Vagina (tissue), 2 donors: ENCODE data around the gene IFIT3. TPM values are rescaled to one million over a fixed set of nuclear protein-coding genes. Genes with fewer than 3 reads are reported as not detected.

ENCODE experiments used
- DNase-seq, 2 donors: peaks; one replicate each; pipeline ENCODE4 v3.0.0-alpha.2; 2017; ENCODE audit errors: extremely low spot score in 2 of 2
- H3K27ac ChIP-seq: fragments of 200-600 bp; sonication (generic); one replicate; pipeline ENCODE4 v1.5.1; 2019
- H3K27me3 ChIP-seq: fragments of 200-600 bp; sonication (generic); one replicate; pipeline ENCODE4 v1.5.1; 2019
- H3K36me3 ChIP-seq, 2 donors: fragments of 200-600 bp; sonication (generic); one replicate each; pipeline ENCODE4 v1.5.1; 2017 to 2019
- H3K4me1 ChIP-seq: fragments of 200-600 bp; sonication (generic); one replicate; pipeline ENCODE4 v1.5.1; 2019
- H3K4me3 ChIP-seq, 2 donors: fragments of 200-600 bp; sonication (generic); 1 replicate in 1 of 2; 2 replicates in 1 of 2; pipeline ENCODE4 v1.5.1; 2016 to 2019
- H3K9me3 ChIP-seq: fragments of 200-600 bp; sonication (generic); one replicate; pipeline ENCODE4 v1.5.1; 2019
- CTCF ChIP-seq, 3 experiments: fragments of 450-650 bp in 2 of 3; fragments of 200-600 bp in 1 of 3; sonication (generic) in 1 of 3; IDR thresholded peaks; one replicate each; pipeline ENCODE4 v1.5.1; 2017 to 2019; ENCODE audit warnings: antibody characterized with exemption in 3 of 3, mild to moderate bottlenecking in 2 of 3, moderate library complexity in 2 of 3
- POLR2A ChIP-seq, 2 donors: fragments of 450-650 bp; IDR thresholded peaks; one replicate each; pipeline ENCODE4 v1.6.1; 2017; ENCODE audit warnings: antibody characterized with exemption in 2 of 2, mild to moderate bottlenecking in 2 of 2, moderate library complexity in 2 of 2
- POLR2AphosphoS5 ChIP-seq, 2 donors: sonication (generic); formaldehyde crosslinking; IDR thresholded peaks; one replicate each; pipeline ENCODE4 v1.9.0; 2017; ENCODE audit warnings: antibody characterized with exemption in 2 of 2, mild to moderate bottlenecking in 2 of 2, low read depth in 1 of 2; ENCODE audit not compliant: insufficient read depth in 1 of 2
- intact Hi-C: fragments of 100-400 bp; cut with DNase I; formaldehyde crosslinking; loops from one replicate; pipeline ENCODE4 v1.15.1; 2023
- total RNA-seq: library from RNA; depleted of rRNA; stranded (reverse); fragments of >200 nt; gene quantifications from one replicate; pipeline ENCODE4 v1.2.3, GENCODE V29; 2016

IFIT3 gene
- total RNA-seq, 1 donor from 2014 or later, result 6.1 TPM

DNA sequence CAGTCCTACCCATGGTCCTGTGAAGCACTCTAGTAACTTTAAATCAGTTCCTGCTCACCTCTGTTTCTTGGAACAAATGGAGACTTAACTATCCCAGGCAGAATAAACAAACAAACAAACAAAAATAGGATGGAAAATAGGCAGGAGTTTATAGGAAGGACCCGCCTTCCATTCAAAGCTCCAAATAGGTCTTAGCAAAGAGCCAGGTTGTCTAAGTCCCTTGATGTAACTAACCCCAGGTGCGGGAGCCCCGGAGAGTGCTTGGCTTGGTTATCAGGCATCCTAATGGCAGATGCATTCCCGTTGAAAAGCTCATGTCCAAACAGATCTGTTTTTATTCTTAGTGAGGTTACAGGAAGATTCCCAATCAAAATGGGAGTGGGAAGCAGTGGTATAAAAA, 23.8 kb upstream of the IFIT3 start:
- no peak overlapping the region for H3K4me3 ChIP-seq
- H3K27ac ChIP-seq, result no peak overlapping the region
- intact Hi-C loops, result no loop called here
- H3K36me3 ChIP-seq, result peaks cover 0 to 14% of the 10 kb centered on the region in 2 donors
- TF ChIP-seq POLR2A (IDR thresholded peaks at IDR 0.05) (no peak), POLR2AphosphoS5 (IDR thresholded peaks at IDR 0.05; ENCODE audit: insufficient read depth in 1 of 2, low read depth in 1 of 2) (no peak), CTCF (IDR thresholded peaks at IDR 0.05) (no peak)
- H3K27me3 ChIP-seq, result no peaks in the 10 kb centered on the region
- peaks cover 31% of the 10 kb centered on the region for H3K4me1 ChIP-seq
- DNase-seq, result no peak
- no peaks in the 10 kb centered on the region for H3K9me3 ChIP-seq

DNA sequence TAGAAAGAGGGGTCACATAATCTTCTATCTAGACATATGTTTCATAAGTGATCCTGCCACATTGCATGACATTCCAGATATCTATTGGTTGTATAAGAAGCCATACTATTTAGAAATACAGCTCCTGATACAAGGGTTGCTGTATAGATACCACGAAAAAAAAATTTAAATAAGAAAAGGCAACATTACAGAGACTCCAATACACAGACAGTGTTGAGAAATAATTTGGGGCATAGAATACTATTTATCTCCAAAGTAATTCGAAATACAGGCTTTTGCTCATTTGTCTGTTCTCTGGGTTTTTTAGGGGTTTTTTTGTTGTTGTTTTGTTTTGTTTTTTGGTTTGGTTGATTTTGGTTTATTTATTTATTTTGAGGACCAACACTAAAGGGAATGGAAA, 23.4 kb upstream of the IFIT3 start:
- Histone ChIP-seq H3K9me3 (no peaks in the 10 kb centered on the region), H3K4me3 (no peak overlapping the region), H3K27ac (no peak overlapping the region), H3K27me3 (no peaks in the 10 kb centered on the region), H3K4me1 (peaks cover 31% of the 10 kb centered on the region), H3K36me3 (peaks cover 0 to 14% of the 10 kb centered on the region in 2 donors)
- TF ChIP-seq POLR2AphosphoS5 (IDR thresholded peaks at IDR 0.05; ENCODE audit: insufficient read depth in 1 of 2, low read depth in 1 of 2) (no peak), CTCF (IDR thresholded peaks at IDR 0.05) (no peak), POLR2A (IDR thresholded peaks at IDR 0.05) (no peak)
- intact Hi-C loops, result no loop called here
- DNase-seq, result no peak

DNA sequence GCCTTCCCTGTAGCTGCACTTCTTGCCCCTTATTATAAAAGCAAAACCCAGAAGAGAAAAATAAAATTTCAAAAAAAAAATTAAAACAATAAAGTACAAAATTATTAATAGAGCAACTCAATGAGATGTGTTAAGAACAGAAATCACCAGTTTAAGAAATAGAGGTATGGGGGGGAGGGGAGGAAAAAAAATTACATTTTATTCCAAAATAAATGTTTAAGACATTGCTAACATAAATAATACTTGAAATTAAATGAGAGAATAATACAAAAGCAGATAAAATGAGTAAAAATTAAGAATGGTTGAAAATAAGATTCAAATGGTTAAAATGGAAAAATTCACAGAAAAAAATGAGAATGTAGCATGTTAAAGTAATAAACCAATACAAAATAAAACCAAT, 22.9 kb upstream of the IFIT3 start:
- H3K27ac ChIP-seq, result no peak overlapping the region
- no peak for TF ChIP-seq POLR2AphosphoS5 (IDR thresholded peaks at IDR 0.05; ENCODE audit: insufficient read depth in 1 of 2, low read depth in 1 of 2)
- no peak for TF ChIP-seq CTCF (IDR thresholded peaks at IDR 0.05)
- no peak for TF ChIP-seq POLR2A (IDR thresholded peaks at IDR 0.05)
- peaks cover 31% of the 10 kb centered on the region for H3K4me1 ChIP-seq
- intact Hi-C loops, result no loop called here
- peaks cover 0 to 14% of the 10 kb centered on the region in 2 donors for H3K36me3 ChIP-seq
- DNase-seq, result no peak
- H3K27me3 ChIP-seq, result no peaks in the 10 kb centered on the region
- no peaks in the 10 kb centered on the region for H3K9me3 ChIP-seq
- no peak overlapping the region for H3K4me3 ChIP-seq

DNA sequence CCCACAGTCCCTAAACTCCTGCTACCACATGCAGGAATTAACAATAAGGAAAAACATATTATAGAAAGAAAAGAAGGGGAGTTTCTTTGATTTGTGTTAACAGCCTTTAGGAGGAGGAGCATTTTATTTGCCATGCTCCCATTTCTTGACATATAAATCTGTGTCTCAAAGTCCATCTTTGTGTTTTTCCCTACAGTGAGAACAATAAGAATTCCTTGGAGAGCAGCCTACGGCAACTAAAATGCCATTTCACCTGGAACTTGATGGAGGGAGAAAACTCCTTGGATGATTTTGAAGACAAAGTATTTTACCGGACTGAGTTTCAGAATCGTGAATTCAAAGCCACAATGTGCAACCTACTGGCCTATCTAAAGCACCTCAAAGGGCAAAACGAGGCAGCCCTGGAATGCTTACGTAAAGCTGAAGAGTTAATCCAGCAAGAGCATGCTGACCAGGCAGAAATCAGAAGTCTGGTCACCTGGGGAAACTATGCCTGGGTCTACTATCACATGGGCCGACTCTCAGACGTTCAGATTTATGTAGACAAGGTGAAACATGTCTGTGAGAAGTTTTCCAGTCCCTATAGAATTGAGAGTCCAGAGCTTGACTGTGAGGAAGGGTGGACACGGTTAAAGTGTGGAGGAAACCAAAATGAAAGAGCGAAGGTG, 21.9 kb upstream of the IFIT3 start:
- Histone ChIP-seq H3K27ac (no peak overlapping the region), H3K9me3 (no peaks in the 10 kb centered on the region), H3K27me3 (no peaks in the 10 kb centered on the region), H3K4me3 (no peak overlapping the region), H3K36me3 (peaks cover 0 to 14% of the 10 kb centered on the region in 2 donors), H3K4me1 (peaks cover 26% of the 10 kb centered on the region)
- intact Hi-C loops, result no loop called here
- no peak for DNase-seq
- TF ChIP-seq CTCF (IDR thresholded peaks at IDR 0.05), result no peak
- no peak for TF ChIP-seq POLR2A (IDR thresholded peaks at IDR 0.05)
- no peak for TF ChIP-seq POLR2AphosphoS5 (IDR thresholded peaks at IDR 0.05; ENCODE audit: insufficient read depth in 1 of 2, low read depth in 1 of 2)

DNA sequence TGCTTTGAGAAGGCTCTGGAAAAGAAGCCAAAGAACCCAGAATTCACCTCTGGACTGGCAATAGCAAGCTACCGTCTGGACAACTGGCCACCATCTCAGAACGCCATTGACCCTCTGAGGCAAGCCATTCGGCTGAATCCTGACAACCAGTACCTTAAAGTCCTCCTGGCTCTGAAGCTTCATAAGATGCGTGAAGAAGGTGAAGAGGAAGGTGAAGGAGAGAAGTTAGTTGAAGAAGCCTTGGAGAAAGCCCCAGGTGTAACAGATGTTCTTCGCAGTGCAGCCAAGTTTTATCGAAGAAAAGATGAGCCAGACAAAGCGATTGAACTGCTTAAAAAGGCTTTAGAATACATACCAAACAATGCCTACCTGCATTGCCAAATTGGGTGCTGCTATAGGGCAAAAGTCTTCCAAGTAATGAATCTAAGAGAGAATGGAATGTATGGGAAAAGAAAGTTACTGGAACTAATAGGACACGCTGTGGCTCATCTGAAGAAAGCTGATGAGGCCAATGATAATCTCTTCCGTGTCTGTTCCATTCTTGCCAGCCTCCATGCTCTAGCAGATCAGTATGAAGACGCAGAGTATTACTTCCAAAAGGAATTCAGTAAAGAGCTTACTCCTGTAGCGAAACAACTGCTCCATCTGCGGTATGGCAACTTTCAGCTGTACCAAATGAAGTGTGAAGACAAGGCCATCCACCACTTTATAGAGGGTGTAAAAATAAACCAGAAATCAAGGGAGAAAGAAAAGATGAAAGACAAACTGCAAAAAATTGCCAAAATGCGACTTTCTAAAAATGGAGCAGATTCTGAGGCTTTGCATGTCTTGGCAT, 21.1 kb upstream of the IFIT3 start:
- no peak for TF ChIP-seq CTCF (IDR thresholded peaks at IDR 0.05)
- TF ChIP-seq POLR2A (IDR thresholded peaks at IDR 0.05), result no peak
- no peak for TF ChIP-seq POLR2AphosphoS5 (IDR thresholded peaks at IDR 0.05; ENCODE audit: insufficient read depth in 1 of 2, low read depth in 1 of 2)
- DNase-seq, result no peak
- peaks cover 21% of the 10 kb centered on the region for H3K4me1 ChIP-seq
- no peaks in the 10 kb centered on the region for H3K27me3 ChIP-seq
- no peak overlapping the region for H3K4me3 ChIP-seq
- peaks cover 0 to 14% of the 10 kb centered on the region in 2 donors for H3K36me3 ChIP-seq
- H3K9me3 ChIP-seq, result no peaks in the 10 kb centered on the region
- H3K27ac ChIP-seq, result no peak overlapping the region
- intact Hi-C loops, result no loop called here
